Epithelial cell of esophagus (primary cell): ENCODE results near the gene CACTIN.

ENCODE experiments used
- DNase-seq: peaks from one replicate; pipeline ENCODE4 v3.0.0; 2010; ENCODE audit warnings: low read depth
- H3K4me3 ChIP-seq: 2 replicates; pipeline ENCODE4 v1.5.1; 2011; ENCODE audit warnings: mild to moderate bottlenecking, low read length, control low read depth
- CTCF ChIP-seq: IDR thresholded peaks from 2 replicates; pipeline ENCODE4 v1.5.1; 2011; ENCODE audit warnings: low read depth, mild to moderate bottlenecking, low read length, control low read depth, inconsistent platforms; ENCODE audit not compliant: insufficient read depth; ENCODE audit errors: missing control alignments

Gene CACTIN

DNA sequence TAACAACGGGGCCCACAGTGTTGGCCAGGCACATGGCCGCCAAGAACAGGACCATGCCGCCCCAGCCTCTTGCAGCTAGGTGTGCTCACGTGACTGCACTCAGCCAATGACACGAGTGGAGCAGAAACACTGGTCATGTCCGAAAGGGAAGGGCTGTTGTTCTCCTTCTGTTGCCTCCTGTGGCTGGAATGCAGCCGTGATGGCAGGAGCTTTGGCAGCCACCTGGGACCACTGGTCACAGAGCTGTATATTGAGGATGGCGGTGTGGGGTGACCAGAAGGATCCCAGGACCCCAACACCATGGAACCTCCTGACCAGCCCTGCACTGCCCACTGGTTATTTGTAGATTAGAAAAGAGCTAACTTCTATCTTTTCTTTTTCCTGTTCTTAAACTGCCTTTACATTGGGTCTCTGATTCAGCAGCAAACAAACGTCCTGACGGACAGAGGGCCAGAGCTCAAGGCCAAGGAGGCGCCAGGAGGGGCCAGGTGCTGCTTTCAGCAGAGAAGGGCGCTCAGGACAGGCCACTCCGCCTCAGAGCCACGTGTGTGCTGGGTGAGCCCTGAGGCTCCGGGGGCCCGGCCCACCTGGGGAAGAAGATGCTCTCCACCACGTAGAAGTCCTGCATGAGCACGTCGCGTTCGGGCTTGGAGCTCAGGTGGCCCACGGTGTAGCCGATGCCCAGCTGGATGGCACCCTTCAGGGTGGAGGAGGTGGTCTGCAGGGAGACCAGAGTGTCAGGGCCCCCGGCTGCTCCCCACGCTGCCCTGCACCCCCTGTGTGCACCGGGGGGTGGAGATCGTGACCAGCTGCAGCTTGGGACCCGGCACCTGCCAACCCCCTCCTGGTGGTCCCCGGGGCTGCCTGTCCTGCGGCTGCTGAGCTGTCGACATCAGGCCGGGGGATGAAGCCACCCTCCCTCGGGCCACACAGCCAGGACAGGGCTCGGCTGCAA is 35.0 kb upstream of the CACTIN start:
- TF ChIP-seq CTCF, result no peak
- no peak overlapping the region for H3K4me3 ChIP-seq
- DNase-seq, result no peak

GRCh38 chr19:3660493-3661219 is 34.1 kb upstream of the CACTIN start:
- no peak for DNase-seq
- no peak overlapping the region for H3K4me3 ChIP-seq
- no peak for TF ChIP-seq CTCF

GRCh38 chr19:3659746-3660112 is 33.1 kb upstream of the CACTIN start:
- no peak for DNase-seq
- no peak overlapping the region for H3K4me3 ChIP-seq
- TF ChIP-seq CTCF, result no peak

DNA sequence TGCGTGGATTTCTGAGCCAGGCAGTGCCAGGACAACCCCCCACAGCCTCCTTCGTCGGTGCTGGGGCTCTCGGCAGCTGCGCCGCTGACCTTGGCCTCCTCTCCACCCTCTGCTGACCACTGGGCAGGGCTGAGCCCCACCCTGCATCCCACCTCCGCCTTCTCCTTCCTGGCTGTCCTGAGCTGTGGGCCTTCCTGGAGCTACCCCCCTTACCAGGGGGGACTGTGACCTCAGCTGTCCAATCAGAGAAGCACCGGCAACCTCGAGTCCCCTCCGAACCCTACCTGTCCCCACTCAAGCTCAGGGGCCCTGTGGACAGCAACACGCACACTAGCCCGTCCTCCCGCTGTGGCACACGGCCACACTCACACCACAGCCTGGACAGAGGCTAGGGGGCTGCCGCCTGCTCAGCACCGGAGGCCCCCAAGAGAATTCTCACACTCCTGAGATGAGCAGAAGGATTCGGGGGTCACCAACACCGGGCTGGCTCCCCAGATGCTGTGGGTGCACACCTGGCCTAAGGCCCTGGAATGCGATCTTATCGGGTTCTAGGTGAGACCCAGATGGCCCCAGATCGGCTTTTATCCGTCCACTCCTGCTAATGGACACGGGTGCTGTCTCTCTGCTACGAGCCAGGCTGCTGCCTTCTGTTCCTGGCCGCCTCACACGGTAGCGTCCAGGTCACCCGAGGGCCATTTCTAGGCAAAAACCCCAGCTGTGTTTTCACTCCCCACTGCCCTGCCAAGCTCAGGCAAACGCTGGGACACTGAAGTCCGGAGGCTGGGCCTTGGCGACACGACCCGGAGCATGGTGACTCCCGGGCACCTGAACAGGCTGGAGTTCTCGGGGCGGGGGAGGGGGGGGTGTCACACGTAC is 32.5 kb upstream of the CACTIN start:
- no peak for TF ChIP-seq CTCF
- no peak overlapping the region for H3K4me3 ChIP-seq
- DNase-seq, result no peak

- no peak overlapping the region for H3K4me3 ChIP-seq
- no peak for TF ChIP-seq CTCF
- DNase-seq, result no peak
Observed at GRCh38 chr19:3658004-3658869, 31.6 kb upstream of the CACTIN start.

GRCh38 chr19:3657395-3657769 is 30.8 kb upstream of the CACTIN start:
- no peak for DNase-seq
- TF ChIP-seq CTCF, result no peak
- H3K4me3 ChIP-seq, result no peak overlapping the region
